K562 (cell line): ENCODE measurements around the gene CRLF3. TPM values are rescaled to one million over a fixed set of nuclear protein-coding genes. Genes with fewer than 3 reads are reported as not detected.

ENCODE experiments used
- ATAC-seq: fragments of 200-7000 bp; cut with Tn5 transposase; 3 replicates; pipeline ENCODE4 v1.9.1; 2020; ENCODE audit warnings: moderate library complexity
- BruUV-seq: library from RNA; stranded (reverse); fragments of 400-500 nt; replicated peaks from 2 replicates; lab custom pipeline; 2021; lab: Mats Ljungman, UMichigan
- CTCF ChIA-PET: fragments of 300-600 bp; formaldehyde crosslinking; extraction: SDS; loops from one replicate; lab custom pipeline; 2021; ENCODE audit warnings: low intra/inter-chr PET ratio; lab: Yijun Ruan, JAX
- POLR2A ChIA-PET: fragments of 300-600, 350-650 bp; sonication (Branson Sonifier 250); formaldehyde crosslinking; extraction: SDS; loops from one replicate; lab custom pipeline; 2021; ENCODE audit warnings: antibody characterized with exemption, inconsistent platforms; lab: Yijun Ruan, JAX
- DNase-seq, 4 experiments: peaks; one replicate each; pipeline versions ENCODE4 v3.0.0 to v3.0.0-alpha.2; 2011 to 2018; ENCODE audit warnings: low spot score in 3 of 4, mixed read lengths in 3 of 4; ENCODE audit errors: extremely low read depth in 1 of 4
- FAIRE-seq: peaks from 2 replicates; lab custom pipeline; 2011; peaks lifted over from hg19 to GRCh38; lab: Jason Lieb, UNC
- H2AFZ ChIP-seq: 2 replicates; pipeline ENCODE4 v1.6.0; 2011; ENCODE audit warnings: low read depth, low read length, control low read depth, inconsistent platforms
- H3K27ac ChIP-seq: fragments of 200-600 bp; 3 replicates; pipeline ENCODE4 v1.8.0; 2011; ENCODE audit warnings: low read depth, mild to moderate bottlenecking, control low read depth, inconsistent platforms, low read length, moderate library complexity, mixed read lengths; ENCODE audit errors: extremely low read depth
- H3K27me3 ChIP-seq, 2 experiments: fragments of 300-600 bp in 1 of 2; 2 replicates in 1 of 2; 3 replicates in 1 of 2; pipeline versions ENCODE4 v1.6.0 to v1.8.0; 2011; ENCODE audit warnings: inconsistent platforms in 2 of 2, low read length in 2 of 2, mild to moderate bottlenecking in 1 of 2, mixed read lengths in 1 of 2, moderate library complexity in 1 of 2; ENCODE audit not compliant: control insufficient read depth in 2 of 2, insufficient read depth in 2 of 2
- H3K36me3 ChIP-seq: fragments of 300-600 bp; 3 replicates; pipeline ENCODE4 v1.8.0; 2011; ENCODE audit warnings: mild to moderate bottlenecking, low read length, inconsistent platforms; ENCODE audit not compliant: control insufficient read depth, insufficient read depth
- H3K4me1 ChIP-seq, 2 experiments: fragments of 200-600 bp in 1 of 2; replicated peaks in 1 of 2; 2 replicates in 1 of 2; 3 replicates in 1 of 2; pipeline versions ENCODE4 v1.5.1 to v1.8.0; 2011; ENCODE audit warnings: inconsistent platforms in 2 of 2, low read length in 2 of 2, mild to moderate bottlenecking in 1 of 2, mixed read lengths in 1 of 2, moderate library complexity in 1 of 2; ENCODE audit not compliant: control insufficient read depth in 2 of 2, insufficient read depth in 2 of 2
- H3K4me2 ChIP-seq: 2 replicates; pipeline ENCODE4 v1.6.1; 2011; ENCODE audit warnings: low read length, control low read depth, inconsistent platforms, mixed read lengths; ENCODE audit not compliant: insufficient read depth
- H3K4me3 ChIP-seq: fragments of 200-600 bp; sonication (generic), shearing (Covaris generic); 2 replicates; pipeline ENCODE4 v1.5.1; 2016; ENCODE audit warnings: control low read depth, inconsistent platforms
- H3K79me2 ChIP-seq: fragments of 200-600 bp; 3 replicates; pipeline ENCODE4 v1.8.0; 2011; ENCODE audit warnings: low read length, inconsistent platforms; ENCODE audit not compliant: control insufficient read depth, insufficient read depth
- H3K9ac ChIP-seq, 2 experiments: 2 replicates each; pipeline versions ENCODE4 v1.6.0 to v1.6.1; 2011; ENCODE audit warnings: low read depth in 2 of 2, low read length in 2 of 2, control low read depth in 1 of 2, inconsistent platforms in 1 of 2, mild to moderate bottlenecking in 1 of 2, mixed read lengths in 1 of 2; ENCODE audit not compliant: insufficient read depth in 1 of 2
- H3K9me1 ChIP-seq: one replicate; pipeline ENCODE4 v1.6.0; 2011; ENCODE audit warnings: inconsistent platforms, mild to moderate bottlenecking, low read length, moderate library complexity; ENCODE audit not compliant: control insufficient read depth, insufficient read depth
- H3K9me3 ChIP-seq: replicated peaks from 2 replicates; pipeline ENCODE4 v1.5.1; 2011; ENCODE audit warnings: low read depth, low read length, inconsistent platforms; ENCODE audit not compliant: control insufficient read depth, insufficient read depth
- H4K20me1 ChIP-seq: replicated peaks from 2 replicates; pipeline ENCODE4 v1.6.1; 2011; ENCODE audit warnings: low read length, inconsistent platforms, mixed read lengths; ENCODE audit not compliant: control insufficient read depth, insufficient read depth
- BRF2 ChIP-seq: IDR thresholded peaks from 3 replicates; pipeline ENCODE4 v1.6.1; 2011; ENCODE audit warnings: borderline replicate concordance, mild to moderate bottlenecking; ENCODE audit not compliant: insufficient read length, insufficient read depth
- CAMTA2 ChIP-seq: fragments of 250-450 bp; sonication (Bioruptor Pico); conservative IDR thresholded peaks from 2 replicates; pipeline ENCODE4 v1.5.1; 2022
- CHD7 ChIP-seq: fragments of 200-600 bp; sonication (generic); IDR thresholded peaks from one replicate; pipeline ENCODE4 v1.6.1; 2012; ENCODE audit warnings: mild to moderate bottlenecking, low read depth, low read length, inconsistent platforms
- ESRRA ChIP-seq: fragments of 450-650 bp; IDR thresholded peaks from 2 replicates; pipeline ENCODE4 v1.6.1; 2014; ENCODE audit warnings: low read depth, mild to moderate bottlenecking, moderate library complexity, borderline replicate concordance
- GABPB2 ChIP-seq: fragments of 250-450 bp; sonication (Bioruptor Pico); conservative IDR thresholded peaks from 2 replicates; pipeline ENCODE4 v1.5.1; 2021; ENCODE audit warnings: mild to moderate bottlenecking
- HDAC2 ChIP-seq: fragments of 450-650 bp; IDR thresholded peaks from 2 replicates; pipeline ENCODE4 v1.6.1; 2016; ENCODE audit warnings: mild to moderate bottlenecking
- HMG20A ChIP-seq: fragments of 450-650 bp; formaldehyde crosslinking; conservative IDR thresholded peaks from 2 replicates; pipeline ENCODE4 v1.4.0; 2020; ENCODE audit warnings: mild to moderate bottlenecking, mixed read lengths
- KHSRP ChIP-seq: fragments of 450-650 bp; IDR thresholded peaks from 2 replicates; pipeline ENCODE4 v1.6.1; 2017
- KLF13 ChIP-seq: fragments of 450-650 bp; IDR thresholded peaks from 2 replicates; pipeline ENCODE4 v1.6.1; 2016; ENCODE audit warnings: missing genetic modification characterization, low read depth, mild to moderate bottlenecking, missing compliant biosample characterization, moderate library complexity, borderline replicate concordance
- MCM2 ChIP-seq: fragments of 450-650 bp; IDR thresholded peaks from 2 replicates; pipeline ENCODE4 v1.6.1; 2017; ENCODE audit warnings: low read depth, mild to moderate bottlenecking
- TCF7 ChIP-seq: sonication (generic); IDR thresholded peaks from 2 replicates; pipeline ENCODE4 v1.6.1; 2016; ENCODE audit warnings: antibody characterized with exemption, borderline replicate concordance
- ZKSCAN1 ChIP-seq: fragments of 150-350 bp; IDR thresholded peaks from 2 replicates; pipeline ENCODE4 v1.6.1; 2016; ENCODE audit warnings: low read depth, low read length
- ZNF507 ChIP-seq: conservative IDR thresholded peaks from 2 replicates; pipeline ENCODE4 v1.6.1; 2017; ENCODE audit warnings: missing genetic modification characterization, missing compliant biosample characterization
- WGBS: fragments of 100-300 bp; shearing (Covaris generic); methylation state at CpG from one replicate; pipeline ENCODE4 v1.1.6; 2016; ENCODE audit warnings: low coverage, mixed read lengths; ENCODE audit not compliant: insufficient coverage; ENCODE audit errors: missing lambda C conversion rate; 5-methylcytosine and 5-hydroxymethylcytosine counted together
- in situ Hi-C: fragments of 300-500 bp; cut with MboI; formaldehyde crosslinking; loops from 4 replicates; pipeline ENCODE4 v1.15.0; 2018; ENCODE audit warnings: inconsistent platforms, mixed read lengths
- intact Hi-C: fragments of 100-400 bp; cut with micrococcal nuclease; formaldehyde crosslinking; loops from 2 replicates; pipeline ENCODE4 v1.14.2; 2022
- polyA plus RNA-seq, 8 experiments: library from polyadenylated mRNA; depleted of rRNA in 4 of 8; stranded (reverse) in 5 of 8; unstranded in 3 of 8; fragments of >200 nt; fragmentation: Nextera tagmentation in 2 of 8; fragmentation: Illumina TruSeq in 1 of 8; extraction: Ambion mirVana in 2 of 8; extraction: Trizol in 1 of 8; gene quantifications; 2 replicates each; pipeline versions ENCODE4 v1.2.1 to v1.2.3, GENCODE V29; 2011 to 2014; ENCODE audit warnings: inconsistent platforms in 1 of 8, missing spikeins in 1 of 8
- total RNA-seq, 7 experiments: library from RNA; depleted of rRNA in 6 of 7; stranded (reverse); fragments of >200 nt in 6 of 7; fragmentation: Illumina TruSeq in 2 of 7; extraction: Trizol in 2 of 7; gene quantifications; 2 replicates each; pipeline versions ENCODE4 v1.2.1 to v1.2.3, GENCODE V29; 2011 to 2021; ENCODE audit warnings: low replicate concordance in 1 of 7

The CRLF3 gene
- total and polyA plus RNA-seq, 9 of the 15 experiments (the other 6 are each of a cell fraction or from before 2014, with no cell fraction given) = 13.2 to 55.9 (median 29.8) TPM

GRCh38 chr17:30807896-30808295 is 16.6 kb downstream of the CRLF3 start:
- ATAC-seq = no peak
- peaks cover 52% of the 10 kb centered on the region for H3K36me3 ChIP-seq
- in situ Hi-C loops = no loop called here
- H3K9me1 ChIP-seq = no peaks in the 10 kb centered on the region
- ChIA-PET POLR2A (no interaction called here), CTCF (no interaction called here)
- H3K79me2 ChIP-seq = peaks cover 65% of the 10 kb centered on the region
- FAIRE-seq = no peak
- no peaks in the 10 kb centered on the region; the same call in 1 of the 2 replicates for H4K20me1 ChIP-seq
- H3K4me1 ChIP-seq = no peaks in the 10 kb centered on the region
- intact Hi-C loops = no loop called here
- no peak overlapping the region for H2AFZ ChIP-seq
- no peak overlapping the region for H3K4me3 ChIP-seq
- no peak for DNase-seq
- H3K27ac ChIP-seq = no peak overlapping the region
- no peaks in the 10 kb centered on the region for H3K27me3 ChIP-seq
- 82% methylated on average over 1 of the region's 1 CpG for WGBS
- H3K9me3 ChIP-seq = no peaks in the 10 kb centered on the region
- H3K9ac ChIP-seq = no peak overlapping the region
- BruUV-seq = no TSS peak
- no peak overlapping the region for H3K4me2 ChIP-seq
- TF ChIP-seq MCM2 = no peak
- no peak for TF ChIP-seq ZKSCAN1
- TF ChIP-seq GABPB2 (CRISPR knock-in tag) = no peak
- no peak for TF ChIP-seq HDAC2
- no peak for TF ChIP-seq KLF13 (tag)
- no peak for TF ChIP-seq CAMTA2 (CRISPR knock-in tag)
- TF ChIP-seq BRF2 = no peak
- no peak for TF ChIP-seq TCF7
- no peak for TF ChIP-seq ESRRA
- TF ChIP-seq KHSRP = no peak
- TF ChIP-seq CHD7 = no peak
- TF ChIP-seq HMG20A = no peak
- no peak for TF ChIP-seq ZNF507
